Stimulated activated CD4-positive, alpha-beta T cell treated with anti-CD3 and anti-CD28 coated beads, TNF-alpha, amount 100 ng/mL, for 4 hours (primary cell): Measurements from ENCODE around the gene SLC16A3.
A peak's percentile ranks its signal among the peaks of the same experiment; 100 is the strongest.

Experiments used
- DNase-seq, 3 experiments: peaks; one replicate each; pipeline ENCODE4 v3.0.0-alpha.2; 2020; ENCODE audit warnings: low read depth in 3 of 3

The SLC16A3 gene

DNA sequence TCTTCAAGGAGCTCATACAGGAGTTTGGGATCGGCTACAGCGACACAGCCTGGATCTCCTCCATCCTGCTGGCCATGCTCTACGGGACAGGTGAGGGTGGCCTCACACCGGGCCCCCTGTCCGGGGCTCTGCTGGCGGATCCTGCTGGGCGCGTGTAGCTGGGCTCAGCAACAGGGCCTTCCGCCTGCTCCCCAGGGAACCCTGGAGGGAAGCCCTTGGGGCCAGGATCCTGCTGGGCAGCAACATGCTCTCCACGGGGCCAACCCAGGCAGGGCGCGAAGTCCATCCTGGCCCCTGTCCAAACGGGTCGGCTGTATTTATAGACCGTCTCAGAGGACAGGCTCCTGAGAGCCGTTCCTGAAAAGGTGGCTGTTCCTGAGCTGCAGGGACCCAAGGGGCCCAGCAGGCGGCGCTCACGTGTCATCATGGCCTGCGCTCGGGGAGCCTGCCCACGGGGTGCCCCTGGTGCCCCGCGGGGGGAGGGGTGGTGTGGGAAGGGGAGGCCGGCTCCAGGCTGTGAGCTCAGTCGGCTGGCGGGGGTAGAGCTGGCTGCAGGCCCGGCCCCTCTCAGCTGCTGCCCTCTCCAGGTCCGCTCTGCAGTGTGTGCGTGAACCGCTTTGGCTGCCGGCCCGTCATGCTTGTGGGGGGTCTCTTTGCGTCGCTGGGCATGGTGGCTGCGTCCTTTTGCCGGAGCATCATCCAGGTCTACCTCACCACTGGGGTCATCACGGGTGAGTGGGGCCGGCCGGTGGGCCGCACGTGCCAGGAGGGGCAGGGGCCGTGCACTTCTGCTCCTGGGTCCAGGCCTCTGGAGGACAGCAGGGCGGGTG, 7.5 kb downstream of the SLC16A3 start:
- DNase-seq, result peak in 2 of 3 experiments; percentile 52 to 57

DNA sequence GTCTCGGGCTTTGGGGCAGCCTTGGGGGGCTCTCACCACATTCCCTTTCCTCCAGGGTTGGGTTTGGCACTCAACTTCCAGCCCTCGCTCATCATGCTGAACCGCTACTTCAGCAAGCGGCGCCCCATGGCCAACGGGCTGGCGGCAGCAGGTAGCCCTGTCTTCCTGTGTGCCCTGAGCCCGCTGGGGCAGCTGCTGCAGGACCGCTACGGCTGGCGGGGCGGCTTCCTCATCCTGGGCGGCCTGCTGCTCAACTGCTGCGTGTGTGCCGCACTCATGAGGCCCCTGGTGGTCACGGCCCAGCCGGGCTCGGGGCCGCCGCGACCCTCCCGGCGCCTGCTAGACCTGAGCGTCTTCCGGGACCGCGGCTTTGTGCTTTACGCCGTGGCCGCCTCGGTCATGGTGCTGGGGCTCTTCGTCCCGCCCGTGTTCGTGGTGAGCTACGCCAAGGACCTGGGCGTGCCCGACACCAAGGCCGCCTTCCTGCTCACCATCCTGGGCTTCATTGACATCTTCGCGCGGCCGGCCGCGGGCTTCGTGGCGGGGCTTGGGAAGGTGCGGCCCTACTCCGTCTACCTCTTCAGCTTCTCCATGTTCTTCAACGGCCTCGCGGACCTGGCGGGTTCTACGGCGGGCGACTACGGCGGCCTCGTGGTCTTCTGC, 8.4 kb downstream of the SLC16A3 start:
- DNase-seq, result no peak

DNA sequence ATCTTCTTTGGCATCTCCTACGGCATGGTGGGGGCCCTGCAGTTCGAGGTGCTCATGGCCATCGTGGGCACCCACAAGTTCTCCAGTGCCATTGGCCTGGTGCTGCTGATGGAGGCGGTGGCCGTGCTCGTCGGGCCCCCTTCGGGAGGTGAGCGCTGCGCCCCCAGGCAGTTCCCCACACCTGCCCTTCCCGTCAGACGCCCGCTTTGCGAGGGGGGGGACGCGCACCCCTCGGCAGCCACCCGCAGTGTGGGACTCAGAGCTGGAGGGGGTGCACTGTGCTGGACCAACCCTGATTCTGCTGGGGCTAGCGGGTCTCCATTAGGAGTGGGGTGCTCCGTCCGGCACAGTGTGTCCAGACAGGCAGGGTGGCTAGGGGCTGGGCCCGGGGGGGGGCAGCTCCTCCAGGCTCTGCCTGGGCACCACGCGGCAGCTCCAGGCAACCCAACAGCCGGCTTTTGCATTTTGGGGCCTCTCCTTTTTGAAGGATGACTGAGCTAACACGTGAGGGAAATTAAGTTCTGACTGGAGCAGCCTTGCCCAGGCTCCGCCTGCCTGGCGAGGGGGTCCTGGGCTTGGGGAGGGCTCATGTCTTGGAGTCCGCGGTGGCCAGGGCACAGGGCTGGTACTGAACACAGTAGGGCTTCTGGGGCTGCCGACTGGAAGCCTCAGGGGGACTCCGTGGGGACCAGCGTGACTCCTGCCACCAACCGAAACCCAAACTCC, 9.1 kb downstream of the SLC16A3 start:
- no peak for DNase-seq

DNA sequence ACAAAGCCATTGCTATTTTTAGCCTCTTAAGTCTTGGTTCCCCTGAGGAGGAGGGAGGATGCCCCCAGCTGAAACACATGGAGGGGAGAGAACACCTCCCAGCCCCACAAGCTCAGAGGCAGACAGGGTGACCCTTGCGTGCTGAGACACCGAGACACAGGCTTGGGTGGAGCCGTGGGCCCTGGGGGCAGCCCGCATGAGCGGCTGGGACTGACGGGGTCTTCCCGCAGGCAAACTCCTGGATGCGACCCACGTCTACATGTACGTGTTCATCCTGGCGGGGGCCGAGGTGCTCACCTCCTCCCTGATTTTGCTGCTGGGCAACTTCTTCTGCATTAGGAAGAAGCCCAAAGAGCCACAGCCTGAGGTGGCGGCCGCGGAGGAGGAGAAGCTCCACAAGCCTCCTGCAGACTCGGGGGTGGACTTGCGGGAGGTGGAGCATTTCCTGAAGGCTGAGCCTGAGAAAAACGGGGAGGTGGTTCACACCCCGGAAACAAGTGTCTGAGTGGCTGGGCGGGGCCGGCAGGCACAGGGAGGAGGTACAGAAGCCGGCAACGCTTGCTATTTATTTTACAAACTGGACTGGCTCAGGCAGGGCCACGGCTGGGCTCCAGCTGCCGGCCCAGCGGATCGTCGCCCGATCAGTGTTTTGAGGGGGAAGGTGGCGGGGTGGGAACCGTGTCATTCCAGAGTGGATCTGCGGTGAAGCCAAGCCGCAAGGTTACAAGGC, 9.8 kb downstream of the SLC16A3 start:
- DNase-seq, result peak in 1 of 3 experiments; percentile 57

DNA sequence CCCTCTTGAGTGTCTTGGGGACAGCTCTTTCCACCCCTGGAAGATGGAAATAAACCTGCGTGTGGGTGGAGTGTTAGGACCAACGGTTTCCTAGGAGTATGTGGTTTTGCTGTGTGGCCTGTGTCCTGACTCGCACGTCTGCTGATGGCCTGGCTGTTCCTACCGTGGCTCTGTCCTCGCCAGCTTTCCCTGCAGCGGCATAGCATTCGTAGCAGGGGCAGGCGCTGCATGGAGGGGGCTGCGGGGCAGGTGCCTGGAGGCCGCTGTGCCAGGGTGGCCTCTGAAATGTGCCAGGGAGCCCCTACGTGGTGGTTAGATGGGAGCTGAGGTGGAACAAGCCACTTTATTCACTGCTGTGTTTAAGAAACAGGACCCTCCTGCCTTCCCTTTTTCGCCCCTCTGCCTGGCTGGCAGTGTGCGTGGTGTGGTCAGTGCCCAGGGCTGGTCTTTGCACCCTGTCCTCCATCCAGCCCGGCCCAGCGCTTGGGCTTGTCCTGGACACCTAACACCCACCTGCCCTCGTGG, 10.6 kb downstream of the SLC16A3 start:
- no peak for DNase-seq

DNA sequence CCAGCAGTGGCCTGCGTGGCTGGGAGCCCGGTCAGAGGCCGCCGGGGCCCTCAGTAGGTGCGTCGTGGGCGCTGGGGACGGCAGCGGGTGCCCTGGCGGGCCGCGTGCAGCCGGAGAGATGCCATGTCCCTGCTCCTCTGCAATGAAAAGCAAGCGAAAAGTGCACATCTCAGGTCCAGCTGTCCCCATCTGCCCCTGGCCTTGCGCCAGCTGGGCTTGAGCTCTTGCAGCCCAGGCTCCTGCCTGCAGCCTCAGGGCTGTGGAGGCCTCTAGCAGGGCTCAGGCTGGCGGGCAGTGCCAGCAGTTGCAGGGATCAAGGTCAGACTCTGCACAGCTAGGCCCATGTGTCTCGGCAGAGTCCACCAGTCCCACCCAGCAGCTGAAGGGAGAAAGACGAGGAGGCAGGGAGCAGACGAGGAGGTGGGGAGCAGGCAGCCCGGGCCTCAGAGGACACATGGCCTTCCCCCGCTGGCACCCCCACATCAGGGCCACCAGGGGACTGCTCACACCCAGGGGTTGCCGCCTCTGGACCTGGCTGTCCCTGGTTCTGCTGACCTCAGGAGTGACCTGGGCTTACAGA, 11.2 kb downstream of the SLC16A3 start:
- DNase-seq, result no peak

DNA sequence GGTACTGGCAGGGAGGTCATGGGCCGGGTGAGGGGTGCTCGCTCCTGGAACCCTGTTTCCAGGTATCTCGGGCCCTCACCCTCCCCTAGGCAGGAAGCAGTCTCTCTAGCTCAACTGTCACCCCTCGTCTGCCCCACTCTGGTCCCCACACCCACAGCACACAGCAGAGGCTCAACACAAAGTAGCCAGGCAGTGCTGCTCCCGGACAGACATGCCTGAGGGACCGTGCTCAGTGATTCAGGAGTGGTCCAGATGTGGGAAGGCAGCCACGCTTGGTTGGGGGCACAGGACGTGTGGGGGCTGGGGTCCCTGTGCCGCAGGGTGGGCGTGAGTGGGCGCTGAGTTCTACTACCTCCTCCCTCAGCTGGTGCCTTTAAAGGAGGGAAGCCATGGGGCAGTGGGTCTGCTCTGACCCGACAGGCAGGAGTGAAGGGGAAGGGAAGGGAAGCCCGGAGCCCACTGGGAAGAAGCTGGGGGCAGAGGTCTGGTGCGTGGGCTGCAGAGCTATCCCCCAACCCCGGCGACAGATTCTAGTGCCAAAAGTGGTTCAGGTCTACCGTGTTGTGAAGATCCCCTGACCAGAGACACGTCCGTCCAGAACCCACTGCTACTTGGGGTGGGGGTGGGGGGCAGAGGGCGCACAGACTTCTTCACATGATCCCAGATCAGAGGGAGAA, 11.8 kb downstream of the SLC16A3 start:
- no peak for DNase-seq

DNA sequence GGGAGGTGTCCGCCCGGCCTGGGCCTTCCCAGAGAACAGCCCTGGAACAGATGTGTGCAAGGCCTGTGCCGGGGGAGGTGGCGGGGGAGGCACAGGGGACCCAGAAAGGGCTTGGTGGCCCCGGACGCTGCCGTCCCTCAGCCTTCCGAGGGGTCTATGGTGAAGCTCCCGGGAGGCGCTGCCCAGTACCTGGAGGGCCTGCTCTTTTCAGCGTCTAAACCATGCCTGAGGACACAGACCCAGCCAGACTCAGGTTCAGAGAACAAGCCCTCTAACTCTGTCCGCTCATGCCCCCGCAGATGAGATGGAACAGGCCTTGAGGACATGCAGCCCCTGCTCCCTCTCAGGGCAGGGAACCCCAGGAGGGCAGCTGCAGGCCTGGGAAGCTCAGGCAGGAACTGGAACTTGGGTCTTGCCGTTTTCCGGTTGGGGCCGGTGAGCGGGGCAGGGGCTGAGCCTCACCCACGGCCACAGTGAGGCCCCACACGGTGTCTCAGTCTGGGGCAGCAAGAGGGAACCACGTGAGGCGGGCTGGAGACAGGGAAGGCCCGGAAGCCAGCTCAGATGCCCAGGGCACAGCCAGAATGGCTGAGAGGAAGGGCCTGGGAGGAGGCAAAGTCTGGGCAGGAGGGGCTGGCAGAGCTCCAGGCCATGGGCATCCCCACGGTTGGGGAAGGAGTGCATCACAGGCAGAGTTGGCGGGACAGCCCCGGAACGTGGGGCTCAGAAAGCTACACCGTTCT, 12.5 kb downstream of the SLC16A3 start:
- DNase-seq, result no peak

DNA sequence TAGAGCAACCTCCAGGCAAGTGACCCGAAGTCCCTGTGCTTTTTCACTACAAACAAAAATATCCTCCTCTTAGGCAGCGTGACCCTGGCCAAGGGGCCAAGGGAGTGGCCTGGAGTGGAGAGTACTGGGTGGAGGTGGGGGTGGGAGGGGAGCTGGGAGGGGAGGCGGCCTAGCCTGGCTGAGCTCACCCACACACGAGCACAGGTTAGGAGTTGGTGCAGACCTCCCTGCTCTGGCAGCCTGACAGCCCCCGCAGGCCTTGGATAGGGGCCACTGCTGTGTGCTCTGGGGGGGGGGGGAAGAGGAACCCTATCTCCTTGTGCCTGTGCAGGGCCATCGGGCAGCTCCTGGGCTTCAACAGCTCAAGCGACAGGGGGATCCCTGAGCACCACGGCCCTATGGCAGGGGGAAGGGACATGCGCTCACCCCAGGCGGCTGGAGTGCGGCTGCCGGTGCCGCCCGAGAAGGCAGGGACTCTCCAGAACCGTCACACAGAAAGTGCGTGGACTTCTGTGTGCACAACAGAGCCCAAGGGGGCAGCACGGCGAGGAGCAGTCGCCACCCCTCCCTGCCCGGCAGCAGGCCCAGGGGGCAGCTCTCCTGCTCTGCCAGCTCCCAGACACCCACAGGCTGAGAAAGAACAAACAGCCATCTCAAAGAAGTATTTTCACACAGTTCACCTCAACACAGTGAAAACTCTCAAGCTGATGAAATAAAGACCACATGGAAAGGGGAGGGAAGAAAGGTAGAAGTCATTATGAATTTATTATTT, 13.3 kb downstream of the SLC16A3 start:
- DNase-seq, result no peak

DNA sequence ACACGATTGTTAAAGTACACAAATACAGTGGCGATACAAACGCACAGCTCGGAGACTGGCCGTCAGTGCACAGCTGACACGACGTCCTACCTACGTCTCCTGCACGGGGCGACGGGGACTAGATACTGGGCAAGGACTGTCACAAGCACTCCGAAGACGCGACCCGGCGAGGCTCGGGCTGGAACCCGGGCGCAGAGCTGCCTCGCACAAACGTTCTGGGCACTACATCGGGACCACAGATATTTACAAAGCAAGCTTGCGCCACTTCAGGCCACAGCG, 13.8 kb downstream of the SLC16A3 start:
- DNase-seq, result no peak

DNA sequence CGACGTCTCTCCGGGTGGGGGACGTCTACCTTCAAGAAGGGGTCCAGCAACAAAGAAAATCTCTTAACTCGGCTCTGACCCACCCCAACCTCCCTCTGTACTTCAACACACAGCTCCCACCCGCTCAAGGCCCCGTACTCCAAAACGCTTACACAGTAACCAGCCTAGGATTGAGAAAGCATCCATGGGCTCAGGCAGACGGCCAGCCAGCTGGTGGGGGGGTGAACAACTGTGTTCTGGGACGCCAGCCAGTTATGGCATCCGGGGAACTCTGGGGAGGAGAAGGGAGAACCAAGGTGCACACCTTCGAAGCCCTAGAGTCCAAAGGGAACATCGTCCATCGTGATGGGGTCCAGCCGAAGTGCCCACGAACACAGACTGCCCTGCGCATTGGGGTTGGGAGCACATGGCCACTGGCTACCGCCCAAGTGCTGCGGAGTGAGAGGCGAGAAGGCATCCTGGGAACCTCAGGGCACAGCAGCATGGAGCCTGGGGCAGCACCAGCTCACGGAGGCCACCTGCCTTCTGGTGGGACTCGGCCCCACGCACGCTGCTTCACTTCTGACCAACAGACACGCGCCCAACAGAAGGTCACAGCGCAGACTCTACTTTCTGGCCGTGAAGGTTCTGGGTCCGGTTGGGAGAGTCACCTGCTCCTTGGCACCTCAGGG, 14.3 kb downstream of the SLC16A3 start:
- DNase-seq, result no peak

DNA sequence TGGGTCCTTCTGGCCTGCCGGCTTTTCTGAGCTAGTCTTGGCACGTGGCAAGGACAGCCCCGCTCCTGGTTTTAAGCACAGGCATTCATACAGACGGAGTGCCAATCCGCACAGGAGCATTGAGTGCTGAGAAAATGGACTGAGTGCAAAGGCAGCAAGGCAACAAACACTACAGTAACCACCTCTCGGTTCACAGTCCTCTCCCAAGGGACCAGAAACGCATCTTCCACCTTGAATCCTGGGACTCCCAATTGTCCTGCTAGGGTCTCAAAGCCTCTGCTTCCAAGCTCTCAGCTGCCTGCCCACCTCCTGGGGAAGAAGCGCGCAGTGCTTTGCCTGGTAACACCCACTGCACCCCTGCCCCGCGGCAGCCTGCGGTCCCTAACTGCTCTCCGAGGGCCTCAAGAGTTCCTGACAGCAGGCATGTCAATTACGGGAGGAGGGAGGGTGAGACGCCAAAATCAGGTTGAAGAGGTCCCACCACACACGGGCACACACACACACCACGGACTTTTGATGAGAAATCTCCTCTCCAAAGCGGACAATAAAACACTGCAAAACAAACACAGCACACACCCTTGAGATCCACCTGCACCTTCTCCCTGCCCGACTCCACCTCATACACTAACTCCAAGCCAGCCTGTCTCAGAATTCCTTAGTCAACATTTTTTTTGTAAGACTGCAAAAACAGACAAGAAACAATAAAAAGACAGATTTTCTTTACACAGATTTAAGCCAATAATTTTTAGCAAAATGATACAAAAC, 15.0 kb downstream of the SLC16A3 start:
- DNase-seq, result no peak

DNA sequence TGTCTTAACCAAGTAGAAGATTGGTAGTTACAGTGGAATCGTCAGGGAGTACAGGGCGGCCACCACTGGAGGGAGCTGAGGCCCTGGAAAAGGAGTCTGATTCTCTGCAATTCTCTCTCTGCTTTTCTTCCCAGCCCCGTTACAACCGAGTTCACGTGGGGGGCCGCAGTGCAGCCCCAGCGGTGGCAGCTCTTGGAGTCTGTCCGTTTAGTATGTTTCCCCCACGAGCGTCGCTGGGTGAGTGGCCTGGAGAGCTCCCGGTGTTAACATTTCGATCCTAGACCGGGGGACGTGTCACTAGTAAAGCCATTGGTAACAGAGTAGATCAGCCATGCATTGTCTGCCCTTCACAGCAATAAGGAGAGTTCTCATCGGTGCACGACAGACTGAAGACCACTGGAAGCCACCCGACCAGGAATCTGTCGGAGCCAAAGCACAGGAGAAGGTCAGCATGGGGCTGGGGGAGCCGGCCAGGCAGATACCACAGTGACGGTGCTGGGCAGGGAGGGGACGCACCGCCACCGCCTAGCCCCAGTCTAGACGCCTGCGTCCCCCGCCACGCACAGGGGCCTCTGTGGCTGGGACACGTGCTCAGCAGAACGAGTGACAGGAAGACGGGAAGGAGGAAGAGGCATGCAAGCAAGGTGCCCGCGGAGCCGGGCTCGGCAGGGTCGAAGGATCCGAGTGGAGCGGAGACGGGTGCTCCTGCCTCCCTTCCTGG, 15.7 kb downstream of the SLC16A3 start:
- no peak for DNase-seq

DNA sequence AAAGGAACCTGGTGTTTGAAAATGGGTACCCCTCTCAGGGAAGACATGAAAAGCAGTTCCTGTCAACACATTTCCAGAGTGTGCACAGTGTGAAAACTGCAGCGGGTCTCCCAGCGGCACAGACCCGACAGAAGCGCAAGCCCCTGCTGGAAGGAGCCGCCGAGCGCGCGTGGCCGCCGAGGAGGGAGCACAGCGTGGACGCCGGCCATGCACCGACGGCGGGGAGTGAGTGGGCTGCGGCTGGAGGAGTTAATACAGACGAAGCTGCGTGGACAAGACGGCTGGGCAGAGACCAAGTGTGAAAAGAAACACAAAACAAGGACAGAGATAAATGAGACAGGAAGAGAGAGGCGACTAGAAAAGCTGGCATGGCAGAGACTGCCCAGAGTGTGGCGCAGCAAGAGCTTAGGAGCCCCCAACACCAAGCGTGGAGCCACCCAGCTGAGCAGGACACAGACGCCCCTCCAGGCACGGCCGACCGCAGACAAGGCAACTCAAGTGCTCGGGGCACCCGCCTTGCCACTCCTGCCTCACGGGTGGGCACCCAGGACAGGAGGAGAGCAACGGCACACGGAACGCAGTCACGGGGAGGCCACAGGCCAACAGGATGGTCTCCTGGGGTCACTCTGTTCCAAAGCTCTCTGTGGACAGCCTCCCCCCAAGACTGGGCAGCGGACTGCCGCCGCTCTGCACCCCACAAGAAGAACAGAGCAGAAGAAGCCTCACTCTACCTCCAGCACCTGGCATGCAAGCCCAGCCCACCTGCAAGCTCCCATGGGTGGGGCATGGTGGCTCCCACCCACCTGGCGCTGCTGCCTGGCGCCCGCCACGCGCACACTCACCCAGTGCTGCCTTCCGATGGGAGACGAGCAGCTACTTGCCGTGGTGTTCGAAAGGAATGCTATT, 16.5 kb downstream of the SLC16A3 start:
- DNase-seq, result no peak

DNA sequence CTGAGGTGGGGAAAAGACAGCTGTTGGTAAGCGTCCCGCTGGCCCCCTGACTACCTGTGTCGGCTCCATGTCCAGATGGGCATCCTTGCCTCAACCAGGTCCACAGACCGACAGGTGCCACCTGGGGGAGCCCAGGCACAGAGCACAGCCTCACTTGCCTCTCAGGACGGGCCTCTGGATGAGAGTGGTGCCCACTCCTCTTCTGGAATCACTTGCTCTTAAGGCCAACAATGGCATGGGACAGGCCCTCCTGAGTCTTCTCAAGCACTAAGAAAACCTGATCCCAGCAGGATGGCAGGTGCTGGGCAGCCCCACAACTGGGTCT, 17.2 kb downstream of the SLC16A3 start:
- no peak for DNase-seq

DNA sequence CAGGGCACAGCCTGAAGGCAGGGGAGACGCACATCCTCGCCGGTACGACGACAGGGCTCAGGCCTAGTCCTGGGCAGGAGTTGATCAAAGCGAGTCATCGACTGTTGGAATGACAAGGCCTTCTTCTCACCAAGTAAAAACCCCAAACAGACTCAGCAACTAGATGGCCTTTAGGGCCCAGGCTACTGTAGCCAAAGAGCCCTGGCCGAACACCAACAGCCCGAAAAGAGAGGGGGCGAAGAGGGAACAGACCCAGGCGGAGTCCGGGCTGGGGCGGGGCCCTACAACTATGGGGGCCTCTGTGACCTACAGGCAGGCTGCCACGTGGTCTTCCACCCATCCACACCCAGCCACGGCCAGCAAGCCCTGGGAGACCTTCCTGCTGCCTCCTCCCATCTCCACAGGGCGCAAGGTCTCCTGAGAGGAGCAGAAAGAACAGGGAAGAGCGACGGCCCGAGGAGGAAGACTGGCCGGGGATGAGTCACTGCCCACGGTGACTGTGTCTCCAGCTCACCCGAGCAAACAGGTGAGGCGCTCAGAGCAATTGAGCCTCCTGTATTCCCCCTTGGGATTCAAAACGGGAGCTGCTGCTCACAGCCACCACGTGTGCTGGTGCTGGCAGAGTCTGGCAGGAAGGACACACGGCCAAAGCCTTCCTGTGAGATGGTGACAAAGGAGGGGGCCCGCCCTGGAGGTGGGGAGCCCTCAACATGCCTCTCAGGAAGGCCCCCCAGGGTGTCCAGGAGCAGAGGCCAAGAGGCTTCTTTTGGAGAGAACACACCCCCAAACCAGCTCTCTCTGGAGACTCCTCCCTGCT, 17.7 kb downstream of the SLC16A3 start:
- no peak for DNase-seq
